AG04450 (cell line): ENCODE data around the gene PTGDS. TPM values are rescaled to one million over a fixed set of nuclear protein-coding genes. Genes with fewer than 3 reads are reported as not detected.
A peak's percentile ranks its signal among the peaks of the same experiment; 100 is the strongest.

Source experiments
- CTCF ChIA-PET: fragments of 300-600, 350-600 bp; formaldehyde crosslinking; extraction: SDS; loops from one replicate; lab custom pipeline; 2022; ENCODE audit warnings: antibody characterized with exemption, inconsistent platforms; lab: Charles Lee
- POLR2A ChIA-PET: fragments of 350-600 bp; formaldehyde crosslinking; extraction: SDS; loops from one replicate; lab custom pipeline; 2021; ENCODE audit warnings: antibody characterized with exemption, inconsistent platforms; lab: Yijun Ruan, JAX
- DNase-seq: peaks from one replicate; pipeline ENCODE4 v3.0.0-alpha.2; 2011; ENCODE audit warnings: low read depth, low spot score
- H3K27ac ChIP-seq: one replicate; pipeline ENCODE4 v1.5.1; 2012; ENCODE audit warnings: low read depth, low read length, control low read depth
- H3K27me3 ChIP-seq: one replicate; pipeline ENCODE4 v1.6.0; 2012; ENCODE audit warnings: low read length; ENCODE audit not compliant: control insufficient read depth, insufficient read depth
- H3K4me3 ChIP-seq: 2 replicates; pipeline ENCODE4 v1.5.1; 2011; ENCODE audit warnings: mild to moderate bottlenecking, low read depth, low read length, control low read depth
- H3K9me3 ChIP-seq: 2 replicates; pipeline ENCODE4 v1.5.1; 2012; ENCODE audit warnings: low read length; ENCODE audit not compliant: control insufficient read depth, insufficient read depth
- CTCF ChIP-seq: IDR thresholded peaks from 2 replicates; pipeline ENCODE4 v1.5.1; 2011; ENCODE audit warnings: low read depth, low read length, control low read depth, inconsistent platforms
- polyA plus RNA-seq: library from polyadenylated mRNA; depleted of rRNA; stranded (reverse); fragments of >200 nt; gene quantifications from 2 replicates; pipeline ENCODE4 v1.2.3, GENCODE V29; 2011

PTGDS gene
- polyA plus RNA-seq, 1 experiment = 7.8 TPM

DNA sequence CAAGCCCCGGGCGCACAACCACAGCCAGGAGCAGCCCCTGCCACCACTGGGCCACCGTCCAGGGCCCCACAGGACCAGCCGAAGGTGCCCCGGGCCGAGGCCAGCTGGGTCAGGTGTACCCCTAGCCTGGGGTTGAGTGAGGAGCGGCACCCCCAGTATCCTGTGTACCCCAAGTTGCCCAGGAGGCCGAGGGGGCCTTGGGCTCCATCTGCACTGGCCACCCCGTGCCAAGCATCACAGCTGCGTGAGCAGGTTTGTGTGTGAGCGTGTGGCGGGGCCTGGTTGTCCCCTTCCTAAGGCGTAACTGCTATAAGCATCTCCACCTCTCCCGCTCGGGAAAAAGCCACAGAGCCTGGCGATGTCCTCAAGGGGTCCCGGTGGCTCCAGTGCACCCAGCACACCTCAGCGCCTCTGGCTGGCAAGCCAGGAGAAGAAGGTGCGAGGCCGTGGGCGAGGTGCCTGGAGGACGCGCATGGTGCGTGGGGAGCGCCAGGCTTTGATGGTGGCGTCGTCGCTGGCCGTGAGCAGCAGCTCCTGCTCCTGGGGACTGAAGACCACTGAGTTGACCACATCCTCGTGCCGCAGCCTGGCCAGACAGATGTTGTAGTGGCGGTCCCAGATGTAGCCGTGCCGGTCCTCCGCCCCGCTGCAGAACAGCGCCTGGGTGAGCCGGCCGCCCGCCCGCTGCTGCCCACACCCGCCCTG, 36.6 kb upstream of the PTGDS start:
- Histone ChIP-seq H3K27ac (no peak overlapping the region), H3K9me3 (peaks cover 16% of the 10 kb centered on the region; the same call in 1 of the 2 replicates), H3K4me3 (no peak overlapping the region), H3K27me3 (no peaks in the 10 kb centered on the region)
- no peak for TF ChIP-seq CTCF
- ChIA-PET CTCF (no interaction called here), POLR2A (no interaction called here)
- no peak for DNase-seq

DNA sequence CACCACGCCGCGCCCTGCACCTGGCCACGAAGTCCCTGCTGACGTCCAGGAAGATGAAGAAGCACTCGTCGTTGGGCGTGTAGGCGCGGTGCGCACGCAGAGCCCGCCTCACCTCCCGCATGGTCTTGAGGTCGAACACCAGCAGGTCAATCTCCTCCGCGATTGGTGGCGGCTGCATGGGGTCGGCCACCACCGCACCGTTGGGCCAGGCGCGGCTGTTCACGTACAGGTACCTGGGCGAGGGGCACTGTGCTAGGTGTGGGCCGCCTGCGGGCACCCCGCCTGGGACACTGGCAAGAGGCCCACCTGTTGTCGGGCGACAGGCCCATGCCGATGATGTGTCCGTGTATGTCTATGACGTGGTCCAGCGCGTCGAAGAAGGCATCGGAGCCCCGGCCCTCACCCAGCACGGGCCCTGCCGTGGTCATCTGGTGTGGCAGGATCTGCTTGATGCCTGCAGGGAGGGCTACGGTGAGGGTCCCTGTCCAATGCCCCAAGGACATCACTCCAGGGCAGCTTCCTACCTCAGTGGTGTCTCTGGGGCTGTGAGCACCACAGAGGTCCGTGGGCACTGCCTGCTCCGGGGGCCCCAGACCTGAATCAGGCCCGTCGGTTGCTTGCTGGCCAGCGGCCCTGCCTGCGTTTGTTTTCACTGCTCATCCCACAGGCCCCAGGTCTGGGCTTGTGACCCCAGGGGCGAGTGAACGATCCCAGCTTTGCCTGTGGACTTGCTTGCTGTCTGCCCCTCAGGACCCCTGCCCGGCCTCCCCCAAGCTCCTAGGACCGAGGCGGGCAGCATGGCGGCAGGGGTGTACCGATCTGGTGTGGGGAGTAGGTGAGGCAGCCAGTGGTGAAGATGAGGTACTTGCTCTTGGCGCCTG, 35.8 kb upstream of the PTGDS start:
- ChIA-PET CTCF (no interaction called here), POLR2A (no interaction called here)
- Histone ChIP-seq H3K27ac (no peak overlapping the region), H3K4me3 (no peak overlapping the region), H3K27me3 (no peaks in the 10 kb centered on the region), H3K9me3 (peaks cover 16% of the 10 kb centered on the region; the same call in 1 of the 2 replicates)
- no peak for DNase-seq
- TF ChIP-seq CTCF = no peak

DNA sequence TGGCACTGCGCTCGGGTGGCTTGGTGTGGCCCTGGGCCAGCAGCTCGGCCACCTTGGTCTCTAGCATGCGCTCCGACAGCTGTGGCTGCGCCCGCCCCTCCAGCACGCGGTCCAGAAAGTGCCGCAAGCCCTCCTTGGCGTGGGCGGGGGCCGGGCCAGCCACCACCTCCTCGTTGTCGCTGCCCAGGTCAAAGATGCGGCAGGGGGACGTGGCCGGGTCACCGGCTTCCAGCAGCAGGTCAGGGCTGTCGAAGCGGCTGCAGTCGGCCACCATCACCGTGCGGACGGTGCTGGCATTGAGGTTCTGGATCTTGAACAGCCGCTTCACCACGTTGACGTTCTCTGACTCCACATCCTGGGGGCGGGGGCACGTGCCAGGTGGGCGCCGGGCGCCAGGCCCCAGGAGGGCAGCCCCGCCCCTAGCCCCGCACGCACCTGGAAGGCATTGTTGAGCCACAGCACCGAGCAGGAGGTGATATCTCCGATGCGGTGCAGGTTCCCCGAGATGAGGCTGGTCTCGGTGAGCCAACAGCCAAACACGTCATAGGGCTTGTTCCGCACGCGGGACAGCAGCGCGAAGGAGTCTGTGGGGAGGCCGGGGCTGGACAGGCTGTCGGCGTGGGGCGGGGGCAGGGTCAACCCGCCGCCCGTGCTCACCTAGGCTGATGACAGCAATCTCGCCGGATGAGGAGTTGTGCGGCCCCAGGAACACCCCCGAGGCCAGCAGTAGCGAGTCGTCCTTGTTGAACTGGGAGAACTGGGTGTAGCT, 35.0 kb upstream of the PTGDS start:
- Histone ChIP-seq H3K27ac (no peak overlapping the region), H3K4me3 (peak overlapping the region; percentile 78; the same call in 1 of the 2 replicates), H3K9me3 (peaks cover 16% of the 10 kb centered on the region; the same call in 1 of the 2 replicates), H3K27me3 (no peaks in the 10 kb centered on the region)
- CTCF ChIA-PET = no interaction called here
- no peak for DNase-seq
- no peak for TF ChIP-seq CTCF
- POLR2A ChIA-PET = no interaction called here

DNA sequence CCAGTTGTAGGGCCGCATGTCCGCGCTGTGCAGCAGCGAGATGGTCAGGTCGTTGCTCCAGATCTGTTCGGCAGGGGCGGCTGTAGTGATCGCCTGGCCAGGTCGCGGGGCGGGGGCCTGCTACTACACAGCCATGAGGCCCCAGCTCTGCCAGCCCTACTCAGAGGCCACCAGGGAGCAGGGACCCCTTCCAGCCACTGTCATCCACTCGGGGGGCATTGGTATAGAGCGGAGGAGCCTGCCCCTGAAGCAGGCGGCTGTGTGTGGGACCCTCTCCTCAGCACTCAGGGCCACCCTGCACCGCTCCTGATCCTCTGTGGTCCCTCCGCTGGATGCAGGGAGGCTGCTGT, 34.4 kb upstream of the PTGDS start:
- no peak for DNase-seq
- CTCF ChIA-PET = no interaction called here
- Histone ChIP-seq H3K27ac (no peak overlapping the region), H3K27me3 (no peaks in the 10 kb centered on the region), H3K9me3 (peaks cover 16% of the 10 kb centered on the region; the same call in 1 of the 2 replicates), H3K4me3 (peak overlapping the region; percentile 78)
- no peak for TF ChIP-seq CTCF
- POLR2A ChIA-PET = no interaction called here
